Astrocyte of the spinal cord (primary cell): ENCODE results near the gene MICU2.

Experiments used
- DNase-seq: peaks from one replicate; pipeline ENCODE4 v3.0.0; 2011; ENCODE audit warnings: low read depth, low spot score
- H3K4me3 ChIP-seq: 2 replicates; pipeline ENCODE4 v1.5.1; 2011; ENCODE audit warnings: low read depth, mild to moderate bottlenecking, low read length, moderate library complexity
- CTCF ChIP-seq: IDR thresholded peaks from 2 replicates; pipeline ENCODE4 v1.5.1; 2012; ENCODE audit warnings: low read depth, mild to moderate bottlenecking, low read length, inconsistent platforms
- in situ Hi-C: cut with HindIII; loops from 2 replicates; pipeline ENCODE4 v1.10.0; 2017; ENCODE audit warnings: low sequenced_read_pairs

Gene MICU2

DNA sequence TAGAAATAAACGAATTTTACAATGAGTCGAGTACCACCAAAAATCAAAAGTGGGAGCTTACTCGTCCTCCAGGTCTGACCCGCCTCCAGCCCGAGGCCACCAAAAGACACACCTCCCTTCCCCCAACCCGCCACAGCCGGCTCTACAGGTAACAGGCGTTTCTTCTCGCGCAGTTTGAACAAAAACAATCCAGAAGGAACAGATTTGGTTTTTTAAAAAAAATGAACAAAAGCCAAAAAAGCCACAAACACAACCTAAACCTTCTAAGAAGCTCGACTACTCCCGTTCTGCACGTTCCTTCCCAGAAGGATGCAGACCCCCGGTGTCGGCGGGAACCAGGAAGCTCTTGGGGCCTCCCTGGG lies 145.5 kb downstream of the MICU2 start:
- peak overlapping the region; percentile 96 for H3K4me3 ChIP-seq
- in situ Hi-C loops: no loop called here
- no peak for DNase-seq
- no peak for TF ChIP-seq CTCF

DNA sequence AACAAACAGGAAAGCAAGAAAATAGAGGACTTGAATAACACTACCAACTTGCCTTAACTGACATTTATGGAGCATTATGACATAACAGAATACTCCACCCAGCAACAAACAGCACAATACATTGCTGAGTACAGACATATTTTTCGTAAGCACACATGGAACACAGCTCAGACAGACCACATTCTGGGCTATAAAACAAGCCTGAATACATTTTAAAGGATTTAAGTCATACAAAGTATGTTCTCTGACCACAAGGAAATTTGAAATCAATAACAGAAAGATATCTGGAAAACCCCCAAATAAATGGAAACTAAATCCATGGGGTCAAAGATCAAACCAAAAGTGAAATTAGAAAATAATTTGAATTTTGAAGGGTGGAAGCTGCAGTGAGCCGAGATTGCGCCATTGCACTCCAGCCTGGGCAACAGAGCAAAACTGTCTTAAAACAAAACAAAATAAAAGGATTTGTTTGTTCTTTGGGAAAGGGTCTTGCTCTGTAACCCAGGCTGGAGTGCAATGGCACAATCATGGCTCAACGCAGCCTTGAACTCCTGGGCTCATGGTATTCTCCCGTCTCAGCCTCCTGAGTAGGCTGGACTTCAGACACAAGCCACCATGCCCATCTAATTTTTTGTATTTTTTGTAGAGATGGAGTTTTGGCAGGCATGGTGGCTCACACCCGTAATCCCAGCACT lies 150.4 kb downstream of the MICU2 start:
- in situ Hi-C loops: no loop called here

GRCh38 chr13:21450936-21451335 lies 153.0 kb downstream of the MICU2 start:
- no peak overlapping the region for H3K4me3 ChIP-seq
- no peak for TF ChIP-seq CTCF
- in situ Hi-C loops: no loop called here
- DNase-seq: no peak

More for the DNA sequence above, 150.4 kb downstream of the MICU2 start:
- no peak overlapping the region for H3K4me3 ChIP-seq
- no peak for TF ChIP-seq CTCF
- no peak for DNase-seq

DNA sequence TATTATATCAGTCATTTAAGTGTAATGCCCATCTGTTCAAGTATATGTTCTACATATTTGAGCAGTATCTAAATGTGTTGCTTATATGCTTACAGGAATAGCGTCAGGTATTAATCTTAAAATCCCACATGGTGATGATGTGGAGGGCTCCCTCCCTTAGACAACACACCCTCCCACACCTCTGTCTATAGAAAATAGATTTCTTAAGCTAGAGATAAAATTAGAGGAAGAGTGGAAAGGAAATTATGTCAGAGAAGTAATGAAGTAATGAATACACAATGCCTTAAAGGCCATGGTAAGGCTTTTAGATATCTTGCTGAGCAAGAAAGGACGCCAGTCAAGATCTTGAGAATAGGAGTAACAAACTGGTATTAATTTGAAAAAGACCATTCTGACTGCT lies 157.3 kb downstream of the MICU2 start:
- in situ Hi-C loops: no loop called here
- no peak overlapping the region for H3K4me3 ChIP-seq
- DNase-seq: no peak
- TF ChIP-seq CTCF: no peak

- in situ Hi-C loops: no loop called here
- TF ChIP-seq CTCF: no peak
- H3K4me3 ChIP-seq: no peak overlapping the region
- DNase-seq: no peak
Measured at GRCh38 chr13:21445759-21446158, 158.2 kb downstream of the MICU2 start.

- in situ Hi-C loops: no loop called here
- no peak for TF ChIP-seq CTCF
- H3K4me3 ChIP-seq: no peak overlapping the region
- no peak for DNase-seq
Measured at GRCh38 chr13:21443171-21443570, 160.8 kb downstream of the MICU2 start.
